Fibroblast of the conjunctiva (primary cell): ENCODE measurements around the gene POC1A.

Source experiments
- DNase-seq: peaks from one replicate; pipeline ENCODE4 v3.0.0-alpha.2; 2010; ENCODE audit warnings: low read depth

POC1A gene

DNA sequence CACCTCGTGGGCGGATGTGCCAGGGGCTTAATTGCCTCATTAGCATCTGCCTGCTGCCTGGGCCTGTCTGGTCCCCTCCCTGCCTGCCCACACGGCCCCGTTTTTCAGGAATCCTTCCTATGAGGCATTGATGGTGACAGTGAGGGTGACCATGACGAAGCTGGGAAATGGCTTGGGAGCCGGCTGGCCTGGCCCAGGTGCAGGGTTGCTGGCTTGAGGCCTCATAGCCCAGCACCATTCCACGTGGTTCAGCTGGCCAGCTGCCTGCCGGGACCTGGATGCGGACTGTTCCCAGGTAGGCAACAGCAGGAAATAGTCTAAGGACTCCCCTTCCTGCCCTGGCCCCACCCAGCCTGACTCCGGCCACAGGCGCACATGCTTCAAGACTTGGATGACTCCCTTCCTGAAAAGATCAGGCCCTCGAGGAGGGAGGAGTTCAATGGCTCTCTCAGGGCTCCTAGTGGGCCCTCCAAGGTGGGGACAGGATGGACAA lies 88.9 kb downstream of the POC1A start:
- DNase-seq, result no peak

DNA sequence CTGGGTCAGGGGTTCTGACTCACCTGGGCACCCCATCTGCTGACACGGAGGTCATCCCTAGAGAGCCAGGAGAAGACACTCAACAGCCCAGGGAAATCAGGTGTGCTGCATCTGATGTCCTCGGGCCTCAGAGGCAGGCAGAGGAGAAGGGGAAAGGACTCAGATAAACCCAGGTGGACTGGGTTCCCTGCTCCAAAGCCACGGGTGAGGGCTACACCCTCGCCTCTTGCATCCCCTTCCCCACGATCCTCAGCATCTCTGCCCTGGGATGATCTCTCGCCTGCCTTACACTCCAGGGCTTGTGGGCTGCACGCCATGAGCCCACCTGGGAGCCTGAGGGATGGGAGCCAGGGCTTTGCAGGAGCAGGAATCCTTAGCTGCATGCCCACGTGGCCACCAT lies 89.7 kb downstream of the POC1A start:
- no peak for DNase-seq

DNA sequence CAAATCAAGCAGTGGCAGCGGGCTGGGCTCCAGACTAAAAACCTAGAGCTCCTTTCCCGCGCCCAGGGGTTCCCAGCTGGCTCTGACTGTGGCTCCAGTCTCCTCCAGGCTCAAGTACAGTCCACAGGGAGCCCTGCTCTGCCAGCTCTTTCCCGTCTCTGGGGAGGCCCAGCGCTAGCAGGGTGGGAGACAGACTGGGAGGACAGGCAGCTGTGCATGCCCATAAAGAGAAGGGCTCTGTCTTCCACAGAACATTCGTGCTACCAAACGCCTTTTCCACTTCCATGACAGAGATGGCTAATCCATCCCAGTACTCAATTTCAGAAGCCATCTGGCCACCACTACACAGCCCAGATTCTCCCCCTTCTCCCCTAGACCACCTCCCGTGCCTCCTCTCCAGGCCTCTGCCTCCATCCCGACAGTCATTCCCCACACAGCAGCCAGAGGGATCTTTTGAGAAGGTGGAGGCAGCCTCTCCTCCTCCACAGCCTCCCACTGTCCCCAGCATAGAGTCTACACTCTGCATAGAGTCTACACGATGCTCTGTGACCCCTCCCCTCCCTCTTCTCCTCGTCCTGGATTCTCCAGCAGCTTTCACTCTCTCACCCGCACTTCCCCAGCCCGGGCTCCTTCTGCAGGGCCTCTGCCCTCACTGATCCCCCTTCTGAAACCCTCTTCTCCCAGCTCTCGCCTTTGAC lies 91.0 kb downstream of the POC1A start:
- no peak for DNase-seq

DNA sequence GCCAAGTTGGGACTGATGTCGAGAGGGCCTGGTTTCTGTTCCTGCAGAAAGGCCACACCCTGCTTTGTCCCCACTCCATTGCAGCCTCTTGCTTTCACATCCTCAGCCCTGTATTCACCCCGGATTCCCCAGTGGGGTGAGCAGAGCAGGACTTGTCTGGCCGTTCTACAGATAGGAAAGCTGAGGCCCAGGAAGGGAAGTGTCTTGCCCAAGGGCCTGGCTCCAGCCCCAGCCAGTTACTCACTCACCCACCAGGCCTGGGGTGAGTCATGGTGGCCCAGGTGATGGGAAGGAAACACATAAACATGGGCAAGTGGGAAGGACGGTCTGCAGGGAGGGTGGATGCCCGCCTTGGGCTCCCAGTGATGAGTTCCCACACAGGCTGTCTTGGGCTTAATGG lies 91.7 kb downstream of the POC1A start:
- DNase-seq, result peak; percentile 67

DNA sequence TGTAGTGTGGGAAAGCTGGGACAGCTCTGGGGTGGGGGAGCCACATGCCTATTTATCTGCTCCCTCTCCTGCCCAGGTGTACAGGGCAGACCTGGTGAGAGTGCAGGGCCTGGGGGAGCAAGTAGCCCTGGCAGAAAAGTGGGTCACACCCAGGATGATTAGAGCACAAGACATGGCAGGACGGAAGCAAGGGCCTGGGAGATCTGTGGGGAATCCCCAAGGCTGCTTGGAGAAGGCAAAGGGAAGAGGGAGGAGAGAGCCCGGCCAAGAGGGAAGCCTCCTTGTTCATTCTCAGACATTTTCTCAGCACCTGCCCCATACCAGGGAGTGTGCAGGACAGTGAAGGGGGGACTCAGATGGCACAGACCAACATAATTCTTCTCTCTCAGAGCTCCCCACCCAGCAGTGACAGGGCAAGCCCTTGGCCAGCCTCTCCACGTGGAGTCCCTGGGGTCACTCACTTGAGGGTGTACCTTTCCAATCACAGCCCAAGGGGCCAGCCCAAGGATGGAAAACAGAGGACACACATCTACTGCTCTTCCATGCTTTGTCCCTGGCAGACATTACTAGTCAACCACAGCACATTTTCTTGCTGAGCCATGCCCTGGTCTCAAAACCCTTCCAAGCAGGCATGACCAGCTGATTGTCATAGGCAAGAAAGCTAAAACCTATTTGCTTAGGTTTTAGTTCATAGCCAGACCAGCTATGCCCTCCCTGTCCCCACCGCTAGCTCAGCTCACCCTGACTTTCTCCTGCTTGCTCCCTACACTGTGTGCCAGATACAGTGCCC lies 92.9 kb downstream of the POC1A start:
- DNase-seq, result no peak

DNA sequence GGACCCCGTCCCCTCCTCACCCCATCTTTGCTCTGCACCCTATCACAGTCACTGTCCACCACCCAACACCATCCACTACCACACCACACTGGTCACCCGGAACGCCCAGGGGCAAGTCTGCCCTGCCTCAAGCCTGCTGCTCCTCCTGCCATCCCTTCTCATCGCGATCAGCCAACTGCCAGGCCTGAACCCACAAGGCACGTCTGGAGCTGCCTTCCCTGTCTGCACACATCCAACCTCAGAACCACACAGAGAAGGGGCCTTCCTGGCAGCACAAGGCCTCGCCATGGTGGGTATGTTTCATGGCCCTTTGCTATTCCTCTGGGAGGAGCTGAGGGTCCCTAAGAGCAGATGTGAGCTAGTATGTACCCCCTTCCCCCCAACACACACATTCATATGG lies 94.4 kb downstream of the POC1A start:
- no peak for DNase-seq

DNA sequence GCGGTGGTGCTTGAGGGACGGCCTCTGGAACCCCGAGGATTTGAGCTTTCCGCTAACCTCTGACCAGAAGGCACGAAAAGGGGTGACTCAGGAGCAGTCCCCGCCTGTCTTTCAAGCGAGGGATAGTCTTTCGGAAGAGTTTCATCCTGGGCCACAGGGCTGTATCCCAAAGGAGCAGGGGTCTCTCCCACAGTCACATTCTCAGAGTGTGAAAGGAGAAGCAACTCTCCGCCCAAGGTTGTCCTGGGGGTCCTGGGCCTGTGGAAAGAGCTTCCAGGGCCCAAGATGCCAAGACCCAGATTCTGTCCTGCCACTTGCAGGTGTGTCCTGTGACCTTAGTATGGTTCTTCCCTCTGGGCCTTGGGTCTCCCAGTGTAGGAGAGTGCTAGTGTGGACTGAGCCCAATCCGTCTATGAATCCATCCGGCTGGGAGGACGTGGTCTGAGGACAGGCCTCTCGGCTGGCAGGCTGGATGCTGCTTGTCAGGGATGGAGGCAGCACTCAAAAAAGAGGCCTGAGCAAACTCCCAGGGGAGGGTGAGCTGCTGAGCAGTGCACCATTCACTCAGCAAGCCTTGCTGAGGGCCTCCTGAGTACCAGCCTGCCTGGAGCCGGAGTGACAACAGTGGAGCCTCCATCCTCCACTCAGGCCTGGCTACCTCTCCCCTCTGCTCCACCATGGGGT lies 96.3 kb downstream of the POC1A start:
- no peak for DNase-seq

DNA sequence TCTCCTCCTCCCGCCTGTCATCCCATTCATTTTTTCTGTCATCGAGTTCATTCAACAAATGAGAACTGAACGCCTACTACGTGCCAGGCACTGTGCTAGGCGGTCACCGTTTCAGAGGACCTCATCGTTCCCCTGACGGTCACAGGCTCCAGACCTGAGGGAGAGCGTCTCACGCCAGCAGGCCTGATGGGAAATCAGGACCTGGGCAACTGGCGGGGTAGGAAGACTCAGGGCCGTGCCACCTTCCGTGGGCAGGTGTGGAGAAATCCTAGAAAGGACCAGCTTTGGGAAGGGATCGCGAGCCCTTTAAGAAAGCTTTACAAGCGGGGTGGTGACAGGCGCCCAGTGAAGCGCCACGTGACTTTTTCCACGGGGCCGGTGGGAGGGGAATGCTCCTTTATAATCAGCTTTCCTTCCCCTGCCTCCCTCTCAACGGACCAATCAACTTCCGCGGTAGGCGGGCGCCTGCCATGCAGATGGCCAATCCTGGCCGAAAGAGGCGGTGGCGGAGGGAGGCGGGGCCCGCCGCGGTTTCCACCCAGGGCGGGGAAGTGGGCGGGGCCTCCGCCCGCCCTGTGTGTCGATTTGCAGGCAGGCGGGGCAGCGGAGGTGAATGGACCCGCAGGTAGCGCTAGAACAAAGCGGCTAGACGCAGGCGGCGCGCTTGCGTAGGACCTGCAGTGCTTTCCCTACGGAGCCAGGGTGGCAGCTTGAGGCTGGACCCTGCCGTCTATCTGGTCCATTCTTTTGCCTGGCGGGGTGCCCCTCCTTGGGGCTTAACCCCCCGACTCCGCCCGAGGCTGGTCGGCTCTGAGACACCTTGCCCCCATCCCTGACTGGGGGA lies 97.0 kb downstream of the POC1A start:
- peak; percentile 97 for DNase-seq

DNA sequence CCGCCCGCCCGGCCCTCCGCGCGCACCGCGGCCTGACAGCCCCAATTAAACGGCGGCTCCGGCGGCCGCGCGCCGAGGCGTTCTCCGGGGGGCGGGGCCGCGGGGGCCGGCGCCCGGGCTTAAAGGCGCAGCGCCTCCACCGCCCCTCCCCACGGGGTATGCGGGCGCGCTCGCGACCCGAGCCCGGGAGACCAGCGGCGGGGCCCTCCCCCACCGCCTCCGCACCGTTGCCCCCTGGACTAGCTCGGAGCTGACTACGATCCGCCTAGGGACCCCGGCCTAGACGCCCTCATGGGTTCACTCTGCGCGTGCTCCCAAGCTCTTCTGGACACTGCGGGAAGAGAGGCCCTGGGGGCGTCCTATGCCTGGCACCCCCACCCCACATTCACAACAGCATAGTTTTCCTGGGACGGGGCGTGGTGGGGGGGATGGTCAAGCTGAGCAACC lies 97.7 kb downstream of the POC1A start, which contains the start of gene DUSP7:
TSS of gene DUSP7 (minus strand) at position 51 of the 447 bp plus-strand sequence. CDS start 205 bp downstream, outside the sequence.
- no peak for DNase-seq

DNA sequence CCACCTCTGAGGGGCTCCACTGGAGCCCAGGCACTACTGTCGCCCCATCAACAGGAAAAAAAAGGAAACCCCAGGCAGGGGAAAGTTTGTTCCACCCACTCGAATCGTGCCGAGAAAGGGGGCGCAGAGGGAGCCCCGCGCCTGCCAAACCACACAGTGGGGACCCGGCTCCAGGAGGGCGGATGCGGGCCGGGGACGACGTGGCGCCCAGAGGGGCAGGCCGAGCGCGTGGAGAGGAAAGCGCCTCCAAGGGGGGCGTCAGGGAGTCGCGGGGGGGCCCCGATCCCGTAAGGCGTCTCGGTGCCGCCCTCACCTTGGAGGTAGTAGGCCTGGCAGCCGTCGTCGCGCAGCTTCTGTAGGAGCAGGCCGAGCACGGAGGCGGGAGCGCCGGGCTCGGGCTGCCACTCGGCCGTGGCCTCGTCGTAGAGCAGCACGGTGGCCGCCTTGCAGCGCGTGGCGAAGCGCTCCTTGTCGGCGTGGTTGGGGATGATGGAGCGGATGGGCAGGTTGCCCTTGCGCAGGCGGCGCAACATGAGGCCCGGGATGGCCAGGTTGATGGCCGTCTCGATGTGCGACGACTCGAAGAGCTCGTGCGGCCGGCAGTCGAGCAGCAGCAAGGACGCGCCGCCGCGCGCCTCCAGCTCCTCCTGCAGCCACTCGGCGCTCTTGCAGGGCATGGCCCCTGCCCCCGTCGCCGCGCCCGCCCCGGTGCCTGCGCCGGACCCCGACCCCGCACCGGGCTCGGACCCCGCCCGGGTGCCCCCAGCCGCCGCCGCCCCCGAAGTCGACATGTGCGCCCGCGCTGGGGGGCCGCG lies 98.5 kb downstream of the POC1A start:
- DNase-seq, result no peak

DNA sequence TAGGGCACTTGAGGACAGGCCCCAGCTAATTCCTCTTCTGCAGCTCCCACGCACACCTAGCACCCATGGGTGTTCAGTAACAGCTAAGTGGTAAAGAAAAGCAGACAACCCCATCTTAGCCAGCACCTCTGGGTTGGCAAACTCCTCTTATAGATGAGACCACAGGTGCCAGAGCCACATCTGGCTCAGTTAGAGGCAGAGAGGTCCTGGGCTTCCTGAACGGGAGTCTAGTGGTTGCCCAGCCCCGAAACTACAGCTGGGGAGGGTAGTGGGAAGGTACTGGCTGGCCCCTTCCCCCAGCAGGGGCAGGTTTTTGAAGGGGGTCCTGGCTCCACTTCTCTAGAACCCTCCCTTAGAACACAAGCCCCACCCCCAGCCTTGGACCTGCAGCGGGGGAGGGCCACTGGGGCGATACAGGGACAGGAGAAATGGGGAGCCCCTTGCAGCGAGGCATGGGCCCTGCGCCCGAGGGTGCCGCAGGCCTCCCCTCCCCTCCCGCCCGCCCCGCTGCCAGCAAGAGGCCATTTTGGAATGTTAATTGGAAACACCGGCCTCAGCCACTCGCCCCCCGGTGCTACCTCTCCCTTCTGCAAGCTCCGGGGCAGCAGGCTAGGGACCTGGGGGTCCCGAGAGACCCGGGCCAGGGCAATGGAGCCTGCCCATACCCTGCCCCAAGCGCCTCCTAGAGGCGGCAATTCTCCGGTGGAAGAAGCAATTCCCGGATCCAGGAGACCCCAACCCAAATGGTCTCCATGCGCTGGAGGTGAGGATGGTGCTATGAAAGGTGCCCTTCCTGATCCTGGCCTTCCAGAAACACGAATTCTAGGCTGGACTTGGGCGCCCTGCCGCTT lies 99.3 kb downstream of the POC1A start:
- DNase-seq, result no peak

DNA sequence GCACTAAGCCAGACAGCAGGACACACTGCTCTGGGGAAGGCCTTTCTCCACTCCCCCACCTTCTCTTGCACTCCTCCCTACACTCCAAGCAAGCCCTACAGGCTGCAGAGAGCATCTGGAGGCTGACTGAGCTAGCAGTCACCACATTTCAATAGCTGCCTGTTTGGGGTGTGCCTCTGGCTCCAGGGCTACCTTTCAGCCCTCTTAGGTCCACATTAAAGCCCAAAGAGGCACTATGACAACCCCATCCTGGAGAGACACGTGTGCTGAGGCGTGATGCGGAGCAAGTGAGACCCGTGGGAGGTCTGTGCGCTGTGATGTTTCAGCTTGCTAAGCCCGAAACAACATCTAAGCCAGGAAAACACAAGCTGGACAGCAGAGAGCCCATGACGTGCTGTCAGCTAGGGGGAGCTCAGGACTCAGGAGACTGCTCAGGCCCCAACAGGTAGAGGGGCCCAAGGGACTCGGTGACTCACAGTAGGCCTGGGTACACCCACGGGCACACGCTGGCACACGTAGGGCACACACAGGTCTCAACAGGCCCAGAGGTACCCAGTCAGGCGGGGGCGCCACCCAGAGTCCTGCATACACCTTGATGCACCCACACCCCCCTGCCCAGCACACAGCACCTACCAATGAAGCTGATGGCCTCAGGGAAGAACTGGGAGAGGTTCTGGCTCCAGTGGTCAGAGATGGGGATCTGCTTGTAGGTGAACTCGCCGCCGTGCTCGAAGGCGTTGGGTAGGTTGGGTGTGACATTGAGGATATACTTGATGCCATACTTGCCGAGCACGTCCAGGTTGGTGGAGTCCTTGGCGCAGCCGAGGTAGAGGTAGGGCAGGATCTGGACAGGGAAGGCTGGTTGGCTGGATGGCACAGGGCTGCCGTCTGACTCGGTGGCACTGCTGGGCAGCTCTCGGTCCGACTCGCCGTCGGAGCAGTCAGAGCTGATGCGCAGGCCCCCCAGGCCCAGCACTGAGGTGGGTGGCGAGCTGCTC lies 100.6 kb downstream of the POC1A start:
- DNase-seq, result no peak

DNA sequence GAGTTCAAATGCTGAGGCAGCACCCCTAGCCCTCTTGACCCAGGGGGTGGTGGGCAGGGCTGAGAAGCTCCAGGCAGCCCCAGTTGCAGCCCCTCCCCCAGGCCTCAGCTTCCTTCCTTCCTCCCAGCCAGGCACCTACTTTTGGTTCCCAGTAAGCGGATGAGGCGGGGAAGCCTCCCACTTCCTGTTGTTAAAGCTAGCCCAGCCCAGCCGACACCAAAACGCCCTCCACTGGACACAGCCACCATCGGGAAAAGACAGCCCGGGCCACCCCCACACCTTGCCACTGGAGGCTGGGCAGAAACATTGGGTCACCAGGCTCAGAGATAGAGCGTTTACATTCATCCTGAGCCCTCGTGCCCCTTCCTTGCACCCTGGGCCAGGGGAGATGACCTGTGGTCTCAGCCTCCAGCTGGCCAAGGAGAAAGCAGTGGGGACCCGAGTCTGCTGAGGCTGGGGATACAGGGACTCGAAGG lies 101.4 kb downstream of the POC1A start:
- DNase-seq, result peak; percentile 48

DNA sequence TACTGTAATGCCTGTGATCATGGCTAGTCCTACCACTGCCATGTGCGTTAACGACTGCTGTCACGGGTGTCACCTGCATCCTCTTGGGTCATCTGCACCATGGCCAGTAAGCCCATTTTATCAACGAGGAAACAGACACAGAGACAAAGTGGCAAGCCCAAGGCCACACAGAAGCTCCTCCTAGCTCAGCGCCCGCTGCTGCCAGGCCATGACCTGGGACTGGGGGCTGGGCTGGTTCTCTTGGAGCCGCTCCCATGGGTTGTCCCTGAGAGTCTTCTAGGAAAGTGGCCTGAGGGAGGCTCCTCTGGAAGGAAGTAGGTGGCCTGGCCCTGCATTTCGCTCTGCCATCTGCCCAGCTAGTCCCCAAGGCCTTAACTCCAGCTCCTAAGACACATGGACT lies 102.8 kb downstream of the POC1A start:
- no peak for DNase-seq

DNA sequence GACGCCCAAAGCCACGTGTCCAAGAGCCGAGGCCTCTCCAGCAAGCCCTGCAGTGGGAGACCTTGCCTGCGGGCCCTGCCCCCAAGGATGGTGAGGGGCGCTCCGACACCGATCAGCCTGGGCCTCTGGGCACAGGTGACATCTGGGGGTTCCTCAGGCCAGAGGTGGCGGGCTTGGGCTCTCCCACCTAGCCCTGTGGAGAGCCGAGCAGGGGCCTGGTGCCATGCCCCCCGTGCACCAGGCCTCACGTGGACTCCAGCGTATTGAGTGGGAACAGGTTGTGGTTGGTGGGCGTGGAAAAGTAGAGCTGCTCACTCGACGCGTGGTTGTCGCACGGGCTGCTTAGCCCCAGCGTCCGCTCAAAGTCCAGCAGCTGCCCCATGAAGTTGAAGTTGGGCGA lies 103.7 kb downstream of the POC1A start:
- no peak for DNase-seq

DNA sequence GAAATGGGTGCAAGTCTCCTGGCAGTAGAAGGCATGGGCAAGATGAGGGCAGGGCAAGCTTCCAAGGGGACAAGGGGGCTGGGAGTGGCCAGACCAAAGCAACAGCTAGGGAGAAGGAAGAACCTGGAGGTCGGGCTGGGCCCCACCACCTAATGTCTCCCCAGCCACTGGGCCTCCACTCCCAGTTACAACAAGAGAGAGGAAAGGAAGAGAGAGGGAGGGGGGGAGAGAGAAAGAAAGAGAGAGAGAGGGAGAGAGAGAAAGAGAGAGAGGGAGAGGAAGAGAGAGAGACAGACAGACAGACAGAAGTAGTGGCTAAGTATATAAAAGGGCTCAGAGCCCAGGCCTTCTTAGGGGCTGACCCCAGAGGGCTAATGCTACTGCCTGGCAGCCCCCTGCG lies 104.7 kb downstream of the POC1A start:
- no peak for DNase-seq

DNA sequence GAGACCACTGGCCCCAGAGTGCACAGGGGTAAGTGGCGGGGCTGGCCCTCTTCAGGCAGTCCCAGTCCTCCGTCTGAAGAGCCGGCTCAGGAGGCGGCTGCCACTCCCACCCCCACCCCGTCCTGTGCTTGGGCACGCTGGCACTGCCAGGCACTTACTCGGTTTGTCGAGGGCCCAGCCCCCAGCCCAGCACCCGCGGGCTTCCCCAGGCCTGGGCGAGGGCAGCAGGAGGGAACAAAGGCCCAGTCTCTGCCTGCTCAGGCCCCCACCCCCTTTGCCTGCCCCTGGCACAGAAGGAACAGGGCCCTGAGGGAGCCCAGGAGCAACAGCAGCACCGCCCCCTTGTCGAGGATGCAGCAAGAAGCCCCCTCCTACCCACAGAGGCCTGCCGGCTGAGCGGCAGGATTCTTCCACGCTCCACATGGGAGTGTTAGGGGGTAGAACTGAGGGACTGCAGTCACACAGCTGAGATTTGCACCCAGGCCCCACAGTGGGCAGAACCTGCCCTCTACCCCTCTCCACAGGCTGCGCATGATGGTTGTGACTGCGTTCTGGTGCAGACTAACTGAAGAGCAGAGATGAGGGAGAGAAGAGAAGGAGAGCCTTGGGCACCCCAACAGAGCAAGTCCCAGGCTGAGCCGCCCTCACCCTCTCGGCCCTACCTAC lies 106.8 kb downstream of the POC1A start:
- DNase-seq, result no peak

DNA sequence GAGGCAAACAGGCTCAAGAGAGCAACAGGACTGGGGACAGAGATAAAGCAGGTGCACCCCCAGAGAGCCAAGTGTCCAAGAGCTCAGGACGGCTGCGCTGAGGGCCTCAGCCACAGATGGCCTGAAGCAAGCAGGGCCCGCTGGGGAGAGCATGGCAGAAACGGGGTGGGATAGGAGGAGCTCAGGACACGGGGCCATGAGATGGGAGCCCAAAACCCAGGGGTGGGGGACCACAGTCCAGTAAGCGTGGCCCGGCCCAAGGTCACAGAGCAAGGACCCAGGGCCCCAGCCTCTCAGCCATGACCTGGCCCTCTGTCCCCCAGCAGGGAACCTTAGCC lies 107.4 kb downstream of the POC1A start:
- no peak for DNase-seq
